Mucosa of stomach (tissue), 1 donor: ENCODE results near the gene SCUBE1.
"Not testable (repeated sequence)": the region's sequence is repeated elsewhere in the genome, so short reads cannot be mapped to it uniquely, and the experiment has no call there.

Experiments
- H3K27me3 ChIP-seq: one replicate; pipeline ENCODE4 v1.7.0; 2013; ENCODE audit warnings: mild to moderate bottlenecking, low read length; ENCODE audit not compliant: control insufficient read depth, insufficient read depth
- H3K36me3 ChIP-seq: one replicate; pipeline ENCODE4 v1.7.0; 2013; ENCODE audit warnings: low read length; ENCODE audit not compliant: control insufficient read depth, insufficient read depth
- H3K4me1 ChIP-seq: one replicate; pipeline ENCODE4 v1.7.0; 2013; ENCODE audit warnings: mild to moderate bottlenecking, low read length; ENCODE audit not compliant: control insufficient read depth, insufficient read depth
- H3K4me3 ChIP-seq: one replicate; pipeline ENCODE4 v1.7.0; 2013; ENCODE audit warnings: low read length
- H3K9ac ChIP-seq: one replicate; pipeline ENCODE4 v1.7.0; 2013; ENCODE audit warnings: mild to moderate bottlenecking, low read length, moderate library complexity
- H3K9me3 ChIP-seq: one replicate; pipeline ENCODE4 v1.7.0; 2013; ENCODE audit warnings: mild to moderate bottlenecking, low read length, moderate library complexity; ENCODE audit not compliant: control insufficient read depth
- donor health status: Pancreatic carcinoma.

SCUBE1 gene

DNA sequence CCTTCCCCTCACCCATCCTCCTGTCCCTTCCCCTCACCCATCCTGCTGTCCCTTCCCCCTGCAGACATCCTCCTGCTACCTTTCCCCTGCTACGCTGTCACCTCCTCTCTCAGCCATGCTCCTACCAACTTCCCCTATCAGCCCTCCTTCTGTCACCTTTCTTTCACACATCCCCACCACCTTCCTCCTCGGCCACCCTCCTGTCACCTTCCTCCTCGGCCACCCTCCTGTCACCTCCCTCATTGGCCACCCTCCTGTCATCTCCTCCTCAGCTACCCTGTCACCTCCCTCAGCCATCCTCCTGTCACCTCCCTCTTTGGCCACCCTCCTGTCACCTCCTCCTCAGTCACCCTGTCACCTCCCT, 62.7 kb downstream of the SCUBE1 start:
- H3K27me3 ChIP-seq, H3K9ac ChIP-seq: not testable (repeated sequence)

DNA sequence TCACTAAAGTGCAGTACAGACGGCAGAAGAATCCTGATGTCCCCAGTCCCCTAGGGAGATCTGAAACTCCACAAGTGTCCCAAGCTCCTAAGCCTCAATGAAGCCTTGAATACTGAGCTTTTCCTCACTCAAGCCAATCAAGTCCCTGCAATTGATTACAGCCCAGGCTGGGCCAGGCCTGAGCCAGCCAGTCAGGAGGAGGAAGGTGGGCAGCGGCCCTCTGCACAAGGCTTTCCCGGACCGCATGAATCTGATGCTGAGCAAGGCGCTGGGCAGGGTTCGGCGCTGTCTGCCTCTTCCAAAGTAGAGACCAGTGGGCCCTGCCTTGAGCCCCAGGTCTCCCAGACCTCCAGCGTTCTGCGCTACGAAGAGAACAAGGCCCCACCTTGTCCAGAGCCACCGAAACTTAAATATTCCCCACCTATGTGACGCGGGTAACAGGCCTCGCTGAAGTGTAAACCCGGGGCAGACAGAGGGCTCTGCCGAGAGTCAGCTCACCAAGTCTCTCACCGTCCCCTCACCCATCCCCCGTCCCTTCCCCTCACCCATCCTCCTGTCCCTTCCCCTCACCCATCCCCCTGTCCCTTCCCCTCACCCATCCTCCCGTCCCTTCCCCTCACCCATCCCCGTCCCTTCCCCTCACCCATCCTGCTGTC, 63.2 kb downstream of the SCUBE1 start:
- Histone ChIP-seq H3K9ac (no peak overlapping the region), H3K4me1 (peaks cover 7% of the 10 kb centered on the region), H3K27me3 (no peaks in the 10 kb centered on the region), H3K9me3 (no peaks in the 10 kb centered on the region), H3K36me3 (no peaks in the 10 kb centered on the region), H3K4me3 (no peak overlapping the region)

More for the DNA sequence above, 62.7 kb downstream of the SCUBE1 start:
- not testable (repeated sequence) for H3K4me1 ChIP-seq, H3K4me3 ChIP-seq, H3K36me3 ChIP-seq, H3K9me3 ChIP-seq

DNA sequence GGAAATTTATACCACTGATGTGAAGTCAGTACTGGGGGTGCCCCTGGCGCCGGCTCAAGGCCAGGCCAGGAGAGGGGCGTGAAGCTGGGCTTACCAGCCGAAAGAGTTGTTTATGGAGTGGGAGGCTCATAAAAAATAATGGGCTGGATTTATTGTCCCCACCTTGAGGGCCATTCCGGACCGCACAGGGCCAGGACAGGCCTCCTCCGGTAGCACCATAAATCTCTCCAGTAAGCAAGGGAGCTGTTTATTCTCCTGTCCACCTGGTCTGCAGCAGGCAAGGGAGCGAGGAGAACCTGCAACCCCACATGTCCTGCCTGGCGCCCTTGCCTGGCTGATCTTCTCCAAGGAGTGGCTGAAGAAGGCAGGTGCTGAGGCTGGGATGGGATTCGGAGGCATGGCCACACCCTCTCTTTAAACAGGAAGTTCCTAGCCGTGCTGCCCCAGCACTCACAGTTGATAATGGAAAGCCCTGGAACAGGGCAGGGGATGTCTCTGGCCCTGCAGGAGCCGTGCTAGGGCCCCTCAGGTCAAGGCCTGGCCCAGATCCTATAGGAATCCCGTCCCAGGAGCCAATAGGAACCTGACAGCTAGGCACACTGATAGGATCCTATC, 65.1 kb downstream of the SCUBE1 start:
- Histone ChIP-seq H3K4me3 (no peak overlapping the region), H3K36me3 (no peaks in the 10 kb centered on the region), H3K4me1 (peaks cover 7% of the 10 kb centered on the region)

DNA sequence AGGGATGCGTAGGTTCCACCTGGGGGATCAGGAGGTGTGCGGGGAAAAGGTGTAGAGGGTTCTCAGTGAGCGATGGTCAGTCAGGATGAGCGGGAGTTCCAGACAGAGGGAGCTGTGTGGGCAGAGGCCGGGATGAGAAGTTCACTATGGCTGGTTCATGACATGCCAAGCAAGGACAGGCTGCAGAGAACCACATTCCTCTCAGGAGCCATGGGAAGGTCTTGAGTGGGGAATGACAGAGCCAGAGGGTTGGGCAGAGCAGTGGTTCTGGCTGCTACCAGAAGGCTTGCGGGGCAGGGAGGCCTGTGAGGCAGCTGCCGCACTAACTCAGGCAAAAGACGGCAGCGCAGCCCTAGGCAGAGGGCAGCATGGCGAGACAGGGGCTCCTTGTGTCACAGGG, 66.1 kb downstream of the SCUBE1 start:
- H3K9me3 ChIP-seq = no peaks in the 10 kb centered on the region
- H3K9ac ChIP-seq = no peak overlapping the region
- no peaks in the 10 kb centered on the region for H3K36me3 ChIP-seq
- H3K27me3 ChIP-seq = no peaks in the 10 kb centered on the region
- no peak overlapping the region for H3K4me3 ChIP-seq
- peaks cover 7% of the 10 kb centered on the region for H3K4me1 ChIP-seq

More for the DNA sequence above, 65.1 kb downstream of the SCUBE1 start:
- H3K9ac ChIP-seq = no peak overlapping the region
- no peaks in the 10 kb centered on the region for H3K9me3 ChIP-seq
- no peaks in the 10 kb centered on the region for H3K27me3 ChIP-seq

DNA sequence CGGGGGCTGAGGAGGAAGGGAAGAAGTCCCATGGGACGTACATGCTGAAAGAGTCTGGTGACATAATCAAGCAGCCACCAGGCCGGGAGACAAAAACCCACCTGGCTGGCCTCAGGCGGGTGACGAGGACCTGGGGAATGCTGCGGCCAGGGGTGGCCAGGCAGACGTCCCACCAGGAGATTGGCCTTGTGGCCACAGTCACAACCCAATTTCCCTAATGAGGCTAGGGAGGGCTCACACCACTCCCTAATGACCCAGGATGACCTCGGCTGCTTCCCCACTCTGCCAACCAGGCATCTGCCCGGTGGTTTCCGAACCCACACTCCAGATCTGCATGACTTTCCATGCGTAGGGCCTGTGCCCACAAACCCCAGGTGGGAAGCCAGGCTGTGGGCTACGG, 66.9 kb downstream of the SCUBE1 start:
- H3K9me3 ChIP-seq = no peaks in the 10 kb centered on the region
- H3K4me3 ChIP-seq = no peak overlapping the region
- no peaks in the 10 kb centered on the region for H3K27me3 ChIP-seq
- H3K36me3 ChIP-seq = no peaks in the 10 kb centered on the region
- H3K9ac ChIP-seq = no peak overlapping the region
- peaks cover 7% of the 10 kb centered on the region for H3K4me1 ChIP-seq

DNA sequence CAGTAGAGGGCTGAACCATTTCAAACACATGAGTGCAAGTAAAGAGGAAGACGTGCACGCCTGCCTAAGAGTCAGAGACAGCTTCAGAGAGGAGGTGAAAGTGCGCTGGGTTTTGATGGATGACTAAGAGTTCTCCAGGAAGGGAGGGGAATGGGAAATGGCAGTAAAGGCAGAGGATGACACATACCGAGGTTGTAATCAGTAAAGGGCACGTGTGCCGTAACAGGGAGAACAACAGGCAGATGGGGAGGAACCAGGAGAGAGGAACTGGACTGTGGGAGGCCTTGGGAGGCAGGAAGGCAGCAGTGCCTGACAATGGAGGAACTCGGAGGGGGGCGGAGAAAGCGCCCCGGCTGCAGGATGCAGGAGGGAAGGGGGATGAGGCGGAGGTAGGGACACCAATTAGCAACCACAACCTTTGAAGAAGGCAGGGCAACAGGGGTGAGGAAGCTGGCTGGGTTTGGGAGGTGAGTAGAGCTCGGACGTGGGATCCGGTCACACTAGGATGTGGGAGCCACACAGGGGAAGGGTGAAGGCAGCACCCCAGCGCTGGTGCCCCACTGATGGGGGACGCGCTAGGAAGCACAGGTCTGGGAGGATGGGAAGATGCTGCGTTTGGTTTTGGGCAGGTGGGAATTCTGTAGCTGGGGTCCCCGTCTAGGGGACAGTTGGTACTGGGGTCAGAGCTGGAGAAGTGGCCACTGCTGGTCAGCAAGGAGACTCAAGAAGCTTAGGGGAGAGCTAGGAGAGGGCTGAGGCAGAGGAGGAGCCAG, 67.4 kb downstream of the SCUBE1 start:
- H3K9me3 ChIP-seq = no peaks in the 10 kb centered on the region

DNA sequence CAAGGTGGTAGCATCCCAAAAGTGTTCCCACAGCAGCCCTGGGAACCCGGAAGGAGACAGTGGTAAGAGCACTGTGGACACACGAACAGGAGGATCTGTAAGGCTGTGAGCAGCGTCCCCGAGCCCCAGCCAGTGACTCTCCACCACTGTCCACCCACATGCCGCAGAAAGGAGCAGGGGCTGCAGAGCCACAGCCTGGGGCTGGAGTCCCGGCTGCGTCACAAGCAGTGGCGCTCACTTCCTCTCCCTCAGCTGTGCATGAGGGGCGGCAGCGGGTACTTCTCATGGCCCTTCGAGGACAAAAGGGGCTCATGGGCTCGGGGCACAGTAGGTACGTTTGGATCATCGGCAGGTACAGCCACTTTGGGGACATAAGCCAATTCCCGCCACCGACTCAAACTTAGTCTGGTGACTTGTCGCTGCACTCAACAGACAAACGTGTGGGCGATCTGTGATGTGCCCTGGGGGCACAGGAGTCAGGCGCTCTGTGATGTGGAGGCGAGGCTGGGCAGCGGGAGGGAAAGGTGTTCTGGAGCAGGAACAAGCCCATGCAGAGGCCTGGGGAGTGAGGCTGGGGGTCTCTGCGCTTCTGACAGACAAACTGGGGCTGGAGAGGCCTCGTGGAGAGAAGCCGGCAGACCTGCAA, 68.5 kb downstream of the SCUBE1 start:
- no peaks in the 10 kb centered on the region for H3K36me3 ChIP-seq
- no peak overlapping the region for H3K4me3 ChIP-seq
- peaks cover 7% of the 10 kb centered on the region for H3K4me1 ChIP-seq
- no peak overlapping the region for H3K9ac ChIP-seq
- no peaks in the 10 kb centered on the region for H3K9me3 ChIP-seq
- no peaks in the 10 kb centered on the region for H3K27me3 ChIP-seq

More for the DNA sequence above, 67.4 kb downstream of the SCUBE1 start:
- Histone ChIP-seq H3K4me1 (peaks cover 7% of the 10 kb centered on the region), H3K27me3 (no peaks in the 10 kb centered on the region), H3K9ac (no peak overlapping the region), H3K36me3 (no peaks in the 10 kb centered on the region), H3K4me3 (no peak overlapping the region)

DNA sequence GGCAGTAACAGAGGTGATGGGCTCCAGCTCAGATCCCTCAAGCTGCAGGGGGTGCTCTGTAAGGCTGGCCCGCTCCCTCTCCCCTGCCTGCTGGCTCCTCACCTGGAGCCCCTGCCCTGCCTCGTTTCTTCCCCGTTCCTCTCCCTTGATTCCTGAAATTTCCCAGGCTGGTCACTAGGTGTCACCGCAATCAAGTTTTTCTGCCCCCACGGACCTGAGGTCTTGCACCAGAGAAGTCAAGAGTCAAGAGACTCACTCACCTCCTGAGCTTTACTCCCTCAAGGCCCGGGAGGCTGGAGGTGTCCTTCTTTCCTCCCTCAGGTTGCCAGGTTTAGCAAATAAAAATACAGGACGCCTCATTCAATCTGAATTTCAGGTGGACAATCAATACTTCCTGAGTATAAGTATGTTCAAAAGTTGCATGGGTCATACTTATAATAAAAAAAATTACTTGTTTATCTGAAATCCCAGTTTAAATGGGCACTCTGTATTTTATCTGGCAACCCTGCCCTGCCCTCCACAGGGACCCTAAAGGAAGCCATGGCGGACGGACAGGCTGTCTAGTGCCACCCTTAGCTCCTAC, 69.2 kb downstream of the SCUBE1 start:
- Histone ChIP-seq H3K9me3 (no peaks in the 10 kb centered on the region), H3K4me1 (peaks cover 7% of the 10 kb centered on the region), H3K36me3 (no peaks in the 10 kb centered on the region), H3K9ac (no peak overlapping the region), H3K27me3 (no peaks in the 10 kb centered on the region), H3K4me3 (no peak overlapping the region)

DNA sequence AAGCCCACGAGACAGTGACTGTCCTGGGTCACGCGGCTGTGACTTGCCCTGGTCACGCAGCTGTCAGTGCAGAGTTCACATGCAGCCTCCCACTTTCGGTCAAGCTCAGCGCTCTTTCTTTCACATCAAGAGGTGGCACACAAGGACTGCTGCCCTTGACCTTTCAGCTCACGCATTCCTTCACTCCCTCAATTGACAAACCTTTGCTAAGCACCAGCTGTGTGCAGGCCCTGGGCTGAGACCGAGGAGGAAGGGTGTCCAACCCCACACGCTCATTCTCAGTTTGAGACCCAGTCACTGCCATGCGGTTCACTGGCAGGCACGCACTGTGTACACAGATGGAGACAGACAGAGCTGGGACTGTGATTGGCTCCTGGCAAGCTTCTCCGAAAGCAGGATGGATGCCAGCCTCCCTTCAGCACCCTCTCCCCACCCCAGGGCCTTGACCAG, 70.3 kb downstream of the SCUBE1 start:
- Histone ChIP-seq H3K36me3 (no peaks in the 10 kb centered on the region), H3K9ac (no peak overlapping the region), H3K4me3 (no peak overlapping the region), H3K9me3 (no peaks in the 10 kb centered on the region), H3K27me3 (no peaks in the 10 kb centered on the region), H3K4me1 (no peaks in the 10 kb centered on the region)

DNA sequence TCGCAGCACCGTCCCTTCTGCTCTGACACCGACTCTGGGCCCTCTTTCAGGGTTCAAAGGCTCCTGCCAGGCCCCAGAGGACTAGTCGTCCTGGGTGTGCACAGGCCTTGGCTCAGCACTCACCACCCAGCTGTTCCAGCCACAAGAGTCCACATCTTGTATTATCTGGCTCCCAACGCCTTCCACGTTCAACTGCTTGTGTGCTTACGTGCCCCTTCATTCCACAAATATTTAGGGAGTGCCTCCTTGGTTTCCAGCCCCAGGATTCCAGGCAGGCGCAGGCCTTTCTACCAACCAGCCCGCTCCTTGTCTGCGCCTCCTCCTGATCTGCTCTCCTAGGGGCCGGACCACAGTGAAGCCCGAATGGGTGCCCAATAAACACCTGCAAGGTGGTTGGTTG, 70.9 kb downstream of the SCUBE1 start:
- H3K4me3 ChIP-seq = no peak overlapping the region
- no peaks in the 10 kb centered on the region for H3K36me3 ChIP-seq
- no peak overlapping the region for H3K9ac ChIP-seq
- no peaks in the 10 kb centered on the region for H3K9me3 ChIP-seq
- no peaks in the 10 kb centered on the region for H3K4me1 ChIP-seq
- peaks cover 4% of the 10 kb centered on the region for H3K27me3 ChIP-seq

DNA sequence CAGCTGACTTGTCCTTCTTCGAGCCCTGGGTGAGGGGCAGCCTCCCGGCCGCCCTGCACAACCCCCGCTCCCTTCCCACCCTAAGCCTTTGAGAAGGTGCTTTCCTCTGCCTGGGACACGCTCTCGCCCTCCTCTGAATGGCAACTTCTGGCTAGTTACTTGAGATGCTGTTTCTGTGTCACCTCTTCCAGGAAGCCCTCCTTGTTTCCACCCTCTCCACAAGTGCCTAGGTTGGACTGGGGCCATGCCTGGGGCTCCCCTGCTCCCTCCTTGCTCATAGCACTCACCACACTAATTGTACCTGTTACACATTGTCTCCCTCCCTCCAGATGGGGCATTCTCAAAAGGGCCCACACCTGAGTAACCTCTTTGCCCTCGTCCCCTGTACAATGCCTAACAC, 72.2 kb downstream of the SCUBE1 start:
- no peaks in the 10 kb centered on the region for H3K36me3 ChIP-seq
- no peak overlapping the region for H3K9ac ChIP-seq
- H3K4me3 ChIP-seq = no peak overlapping the region
- peaks cover 4% of the 10 kb centered on the region for H3K27me3 ChIP-seq
- H3K4me1 ChIP-seq = no peaks in the 10 kb centered on the region
- H3K9me3 ChIP-seq = no peaks in the 10 kb centered on the region
